WTC11 (cell line): ENCODE data around the gene CKM. TPM values are rescaled to one million over a fixed set of nuclear protein-coding genes. Genes with fewer than 3 reads are reported as not detected.

ENCODE experiments used
- ATAC-seq: fragments of 200-7000 bp; cut with Tn5 transposase; 2 replicates; pipeline ENCODE4 v1.10.0; 2021; ENCODE audit warnings: mild to moderate bottlenecking, moderate library complexity
- CTCF ChIA-PET: fragments of 300-600 bp; sonication (Branson Sonifier 250); formaldehyde crosslinking; loops from one replicate; lab custom pipeline; 2021; ENCODE audit warnings: antibody characterized with exemption; lab: Charles Lee
- POLR2A ChIA-PET: fragments of 350-600 bp; sonication (Branson Sonifier 250); formaldehyde crosslinking; loops from one replicate; lab custom pipeline; 2021; ENCODE audit warnings: antibody characterized with exemption; lab: Charles Lee
- DNase-seq: peaks from one replicate; pipeline ENCODE4 v3.0.0; 2021; ENCODE audit warnings: low spot score
- H3K27ac Mint-ChIP-seq: 2 replicates; pipeline ENCODE4 v1.8.0; 2021; ENCODE audit warnings: mixed read lengths
- H3K27me3 Mint-ChIP-seq: 2 replicates; pipeline ENCODE4 v1.8.0; 2021; ENCODE audit warnings: low read depth, mild to moderate bottlenecking, moderate library complexity, mixed read lengths
- H3K36me3 Mint-ChIP-seq: 2 replicates; pipeline ENCODE4 v1.8.0; 2021; ENCODE audit warnings: mixed read lengths
- H3K4me1 Mint-ChIP-seq: 2 replicates; pipeline ENCODE4 v1.8.0; 2022; ENCODE audit warnings: mixed read lengths
- H3K4me3 Mint-ChIP-seq: 2 replicates; pipeline ENCODE4 v1.8.0; 2021; ENCODE audit warnings: mild to moderate bottlenecking, moderate library complexity, mixed read lengths
- H3K9me3 Mint-ChIP-seq: 2 replicates; pipeline ENCODE4 v1.8.0; 2021; ENCODE audit warnings: mixed read lengths
- CREM ChIP-seq: sonication (generic); formaldehyde crosslinking; IDR thresholded peaks from 2 replicates; pipeline ENCODE4 v1.8.1; 2022; ENCODE audit warnings: mild to moderate bottlenecking, missing genetic modification reagents, moderate library complexity
- FOXK1 ChIP-seq: sonication (generic); formaldehyde crosslinking; IDR thresholded peaks from 2 replicates; pipeline ENCODE4 v1.8.0; 2022; ENCODE audit warnings: mild to moderate bottlenecking, moderate library complexity, missing genetic modification reagents
- GRHL2 ChIP-seq: fragments of 250-450 bp; sonication (Bioruptor Pico); IDR thresholded peaks from 2 replicates; pipeline ENCODE4 v1.8.0; 2022; ENCODE audit warnings: mild to moderate bottlenecking, moderate library complexity; ENCODE audit not compliant: insufficient replicate concordance, severe bottlenecking
- GTF2I ChIP-seq: fragments of 250-450 bp; sonication (Bioruptor Pico); conservative IDR thresholded peaks from 2 replicates; pipeline ENCODE4 v1.4.0; 2021; ENCODE audit warnings: mild to moderate bottlenecking
- JUN ChIP-seq: sonication (generic); formaldehyde crosslinking; IDR thresholded peaks from 2 replicates; pipeline ENCODE4 v1.8.0; 2023; ENCODE audit warnings: mild to moderate bottlenecking, missing genetic modification reagents
- MYBL2 ChIP-seq: sonication (generic); formaldehyde crosslinking; IDR thresholded peaks from 2 replicates; pipeline ENCODE4 v1.8.1; 2023; ENCODE audit warnings: mild to moderate bottlenecking, moderate library complexity, missing genetic modification reagents
- PRRX2 ChIP-seq: fragments of 250-450 bp; sonication (Bioruptor Pico); IDR thresholded peaks from 2 replicates; pipeline ENCODE4 v1.8.0; 2021; ENCODE audit warnings: mild to moderate bottlenecking
- TCF7 ChIP-seq: sonication (generic); formaldehyde crosslinking; IDR thresholded peaks from 2 replicates; pipeline ENCODE4 v1.8.0; 2022; ENCODE audit warnings: mild to moderate bottlenecking, low read depth, missing genetic modification reagents, moderate library complexity
- TP53 ChIP-seq: sonication (generic); formaldehyde crosslinking; IDR thresholded peaks from 2 replicates; pipeline ENCODE4 v1.8.1; 2023; ENCODE audit warnings: mild to moderate bottlenecking, missing genetic modification reagents
- ZNF121 ChIP-seq: sonication (generic); formaldehyde crosslinking; IDR thresholded peaks from 2 replicates; pipeline ENCODE4 v1.8.0; 2023; ENCODE audit warnings: missing genetic modification reagents
- ZNF138 ChIP-seq: sonication (generic); formaldehyde crosslinking; conservative IDR thresholded peaks from 2 replicates; pipeline ENCODE4 v1.8.1; 2022; ENCODE audit warnings: mild to moderate bottlenecking, moderate library complexity, missing genetic modification reagents
- ZNF423 ChIP-seq: fragments of 250-450 bp; sonication (Bioruptor Pico); IDR thresholded peaks from 2 replicates; pipeline ENCODE4 v2.1.2; 2022; ENCODE audit warnings: mild to moderate bottlenecking, moderate library complexity
- total RNA-seq: library from RNA; stranded (reverse); gene quantifications from 3 replicates; pipeline ENCODE4 v1.2.3, GENCODE V29; 2021
- TF ChIP-seq, protein P1 (sequence below): fragments of 250-450 bp; sonication (Bioruptor Pico); conservative IDR thresholded peaks from 2 replicates; pipeline ENCODE4 v1.9.0; 2021; ENCODE audit warnings: mild to moderate bottlenecking
- TF ChIP-seq, protein P2 (sequence below): fragments of 250-450 bp; sonication (Bioruptor Pico); IDR thresholded peaks from 2 replicates; pipeline ENCODE4 v1.9.0; 2021; ENCODE audit warnings: mild to moderate bottlenecking
- TF ChIP-seq, protein P3 (sequence below): sonication (generic); formaldehyde crosslinking; IDR thresholded peaks from 2 replicates; pipeline ENCODE4 v1.8.1; 2022; ENCODE audit warnings: missing genetic modification reagents, borderline replicate concordance
- TF ChIP-seq, protein P4 (sequence below): sonication (generic); formaldehyde crosslinking; IDR thresholded peaks from 2 replicates; pipeline ENCODE4 v1.8.0; 2022; ENCODE audit warnings: missing genetic modification reagents
- TF ChIP-seq, protein P5 (sequence below): sonication (generic); formaldehyde crosslinking; IDR thresholded peaks from 2 replicates; pipeline ENCODE4 v1.8.0; 2023; ENCODE audit warnings: missing genetic modification reagents, mild to moderate bottlenecking, borderline replicate concordance

Gene CKM
- total RNA-seq, 1 experiment from 2014 or later, result not detected

DNA sequence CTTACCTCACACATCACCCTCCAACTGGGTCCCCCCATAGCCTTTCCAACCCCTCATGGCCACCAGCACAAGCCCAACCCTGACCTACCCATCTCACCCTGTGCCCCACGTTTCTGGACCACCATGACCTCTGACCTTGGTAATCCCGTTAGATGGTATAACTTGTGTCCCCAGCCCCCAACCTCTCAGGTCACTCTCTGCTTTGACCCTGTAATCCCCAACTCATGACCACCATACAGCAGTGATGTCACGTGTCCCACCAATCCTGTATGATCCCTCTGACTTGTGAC is 26.4 kb upstream of the CKM start (continued):
- TF ChIP-seq, protein P1, sequence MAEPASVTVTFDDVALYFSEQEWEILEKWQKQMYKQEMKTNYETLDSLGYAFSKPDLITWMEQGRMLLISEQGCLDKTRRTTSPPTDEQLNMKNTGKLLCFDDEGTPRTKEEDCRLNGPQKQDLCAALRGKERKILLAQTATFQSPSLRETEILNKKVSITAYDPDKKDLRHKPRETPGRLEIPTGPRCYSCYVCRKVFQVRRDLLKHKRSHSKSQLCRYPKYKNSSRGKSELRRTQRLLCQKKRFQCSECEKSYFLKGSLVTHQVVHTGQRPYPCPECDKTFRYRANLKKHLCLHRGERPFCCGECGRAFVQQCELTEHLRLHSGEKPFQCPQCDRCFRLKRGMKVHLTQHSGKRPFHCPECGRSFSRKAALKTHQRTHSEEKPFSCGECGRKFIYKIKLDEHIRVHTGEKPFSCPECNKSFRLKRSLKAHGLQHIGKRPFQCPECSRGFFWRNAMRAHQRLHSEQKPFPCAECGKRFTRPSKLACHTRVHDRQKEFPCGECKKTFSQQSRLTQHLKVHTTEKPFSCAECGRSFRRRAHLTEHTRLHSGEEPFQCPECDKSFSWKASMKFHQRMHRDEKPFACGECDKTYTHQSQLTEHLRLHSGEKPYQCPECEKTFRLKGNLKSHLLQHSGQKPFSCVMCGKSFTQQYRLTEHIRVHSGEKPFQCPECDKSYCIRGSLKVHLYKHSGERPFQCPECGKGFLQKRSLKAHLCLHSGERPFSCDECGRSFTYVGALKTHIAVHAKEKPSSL, result no peak
- no peak for TF ChIP-seq ZNF138
- TF ChIP-seq, protein P2, sequence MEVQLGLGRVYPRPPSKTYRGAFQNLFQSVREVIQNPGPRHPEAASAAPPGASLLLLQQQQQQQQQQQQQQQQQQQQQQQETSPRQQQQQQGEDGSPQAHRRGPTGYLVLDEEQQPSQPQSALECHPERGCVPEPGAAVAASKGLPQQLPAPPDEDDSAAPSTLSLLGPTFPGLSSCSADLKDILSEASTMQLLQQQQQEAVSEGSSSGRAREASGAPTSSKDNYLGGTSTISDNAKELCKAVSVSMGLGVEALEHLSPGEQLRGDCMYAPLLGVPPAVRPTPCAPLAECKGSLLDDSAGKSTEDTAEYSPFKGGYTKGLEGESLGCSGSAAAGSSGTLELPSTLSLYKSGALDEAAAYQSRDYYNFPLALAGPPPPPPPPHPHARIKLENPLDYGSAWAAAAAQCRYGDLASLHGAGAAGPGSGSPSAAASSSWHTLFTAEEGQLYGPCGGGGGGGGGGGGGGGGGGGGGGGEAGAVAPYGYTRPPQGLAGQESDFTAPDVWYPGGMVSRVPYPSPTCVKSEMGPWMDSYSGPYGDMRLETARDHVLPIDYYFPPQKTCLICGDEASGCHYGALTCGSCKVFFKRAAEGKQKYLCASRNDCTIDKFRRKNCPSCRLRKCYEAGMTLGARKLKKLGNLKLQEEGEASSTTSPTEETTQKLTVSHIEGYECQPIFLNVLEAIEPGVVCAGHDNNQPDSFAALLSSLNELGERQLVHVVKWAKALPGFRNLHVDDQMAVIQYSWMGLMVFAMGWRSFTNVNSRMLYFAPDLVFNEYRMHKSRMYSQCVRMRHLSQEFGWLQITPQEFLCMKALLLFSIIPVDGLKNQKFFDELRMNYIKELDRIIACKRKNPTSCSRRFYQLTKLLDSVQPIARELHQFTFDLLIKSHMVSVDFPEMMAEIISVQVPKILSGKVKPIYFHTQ (CRISPR knock-in tag), result no peak

DNA sequence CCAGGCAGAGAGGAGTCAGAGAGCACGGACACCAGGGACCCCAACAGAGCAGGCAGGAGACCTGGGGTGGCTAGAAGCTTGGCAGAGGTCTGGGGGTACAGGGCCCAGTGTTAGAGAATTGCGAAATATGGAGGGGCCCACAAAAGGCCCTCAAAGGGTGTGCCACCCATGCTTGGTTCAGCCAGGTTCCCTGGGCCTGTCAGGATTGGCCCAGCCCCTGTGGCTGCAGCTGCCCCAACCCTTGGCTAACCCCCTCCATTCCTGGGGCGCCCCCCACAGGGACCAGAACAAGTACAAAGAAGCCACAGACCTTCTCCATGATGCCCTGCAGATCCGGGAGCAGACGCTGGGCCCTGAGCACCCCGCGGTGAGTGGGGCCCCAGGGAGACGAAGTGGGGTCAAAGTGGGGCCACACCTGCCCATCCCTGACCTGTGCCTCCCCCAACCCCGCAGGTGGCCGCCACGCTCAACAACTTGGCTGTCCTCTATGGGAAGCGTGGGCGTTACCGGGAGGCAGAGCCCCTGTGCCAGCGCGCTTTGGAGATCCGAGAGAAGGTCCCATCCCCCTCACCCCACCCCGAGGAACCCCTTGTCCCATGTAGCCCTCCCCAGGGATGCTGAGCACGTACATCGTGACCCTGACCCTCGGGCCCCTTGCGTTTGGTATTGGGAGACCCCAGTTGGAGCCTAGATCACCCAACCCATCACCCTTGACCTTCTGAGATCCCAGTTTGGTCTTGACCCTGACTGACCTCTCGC is 25.9 kb upstream of the CKM start:
- POLR2A ChIA-PET, result no interaction called here
- ATAC-seq (no peak), DNase-seq (no peak)
- Mint-ChIP-seq H3K4me1 (0 out of 2 replicates have a peak, but pooled peaks cover 3% of the 10 kb centered on the region), H3K4me3 (no peak overlapping the region), H3K9me3 (no peaks in the 10 kb centered on the region), H3K27ac (no peak overlapping the region), H3K27me3 (no peaks in the 10 kb centered on the region), H3K36me3 (peaks cover 22% of the 10 kb centered on the region)
- CTCF ChIA-PET, result no interaction called here
- TF ChIP-seq TCF7 (no peak; the same call in 1 of the 2 replicates), GRHL2 (CRISPR knock-in tag) (no peak), GTF2I (CRISPR knock-in tag) (no peak), ZNF423 (CRISPR knock-in tag) (peak; percentile 31; the same call in 1 of the 2 replicates), CREM (CRISPR knock-in tag) (no peak), JUN (CRISPR knock-in tag) (no peak), FOXK1 (CRISPR knock-in tag) (no peak), TP53 (CRISPR knock-in tag) (no peak), PRRX2 (no peak), MYBL2 (CRISPR knock-in tag) (no peak), ZNF121 (CRISPR knock-in tag) (no peak)
- TF ChIP-seq, protein P3, sequence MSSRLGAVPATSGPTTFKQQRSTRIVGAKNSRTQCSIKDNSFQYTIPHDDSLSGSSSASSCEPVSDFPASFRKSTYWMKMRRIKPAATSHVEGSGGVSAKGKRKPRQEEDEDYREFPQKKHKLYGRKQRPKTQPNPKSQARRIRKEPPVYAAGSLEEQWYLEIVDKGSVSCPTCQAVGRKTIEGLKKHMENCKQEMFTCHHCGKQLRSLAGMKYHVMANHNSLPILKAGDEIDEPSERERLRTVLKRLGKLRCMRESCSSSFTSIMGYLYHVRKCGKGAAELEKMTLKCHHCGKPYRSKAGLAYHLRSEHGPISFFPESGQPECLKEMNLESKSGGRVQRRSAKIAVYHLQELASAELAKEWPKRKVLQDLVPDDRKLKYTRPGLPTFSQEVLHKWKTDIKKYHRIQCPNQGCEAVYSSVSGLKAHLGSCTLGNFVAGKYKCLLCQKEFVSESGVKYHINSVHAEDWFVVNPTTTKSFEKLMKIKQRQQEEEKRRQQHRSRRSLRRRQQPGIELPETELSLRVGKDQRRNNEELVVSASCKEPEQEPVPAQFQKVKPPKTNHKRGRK (CRISPR knock-in tag), result no peak
- TF ChIP-seq, protein P4, sequence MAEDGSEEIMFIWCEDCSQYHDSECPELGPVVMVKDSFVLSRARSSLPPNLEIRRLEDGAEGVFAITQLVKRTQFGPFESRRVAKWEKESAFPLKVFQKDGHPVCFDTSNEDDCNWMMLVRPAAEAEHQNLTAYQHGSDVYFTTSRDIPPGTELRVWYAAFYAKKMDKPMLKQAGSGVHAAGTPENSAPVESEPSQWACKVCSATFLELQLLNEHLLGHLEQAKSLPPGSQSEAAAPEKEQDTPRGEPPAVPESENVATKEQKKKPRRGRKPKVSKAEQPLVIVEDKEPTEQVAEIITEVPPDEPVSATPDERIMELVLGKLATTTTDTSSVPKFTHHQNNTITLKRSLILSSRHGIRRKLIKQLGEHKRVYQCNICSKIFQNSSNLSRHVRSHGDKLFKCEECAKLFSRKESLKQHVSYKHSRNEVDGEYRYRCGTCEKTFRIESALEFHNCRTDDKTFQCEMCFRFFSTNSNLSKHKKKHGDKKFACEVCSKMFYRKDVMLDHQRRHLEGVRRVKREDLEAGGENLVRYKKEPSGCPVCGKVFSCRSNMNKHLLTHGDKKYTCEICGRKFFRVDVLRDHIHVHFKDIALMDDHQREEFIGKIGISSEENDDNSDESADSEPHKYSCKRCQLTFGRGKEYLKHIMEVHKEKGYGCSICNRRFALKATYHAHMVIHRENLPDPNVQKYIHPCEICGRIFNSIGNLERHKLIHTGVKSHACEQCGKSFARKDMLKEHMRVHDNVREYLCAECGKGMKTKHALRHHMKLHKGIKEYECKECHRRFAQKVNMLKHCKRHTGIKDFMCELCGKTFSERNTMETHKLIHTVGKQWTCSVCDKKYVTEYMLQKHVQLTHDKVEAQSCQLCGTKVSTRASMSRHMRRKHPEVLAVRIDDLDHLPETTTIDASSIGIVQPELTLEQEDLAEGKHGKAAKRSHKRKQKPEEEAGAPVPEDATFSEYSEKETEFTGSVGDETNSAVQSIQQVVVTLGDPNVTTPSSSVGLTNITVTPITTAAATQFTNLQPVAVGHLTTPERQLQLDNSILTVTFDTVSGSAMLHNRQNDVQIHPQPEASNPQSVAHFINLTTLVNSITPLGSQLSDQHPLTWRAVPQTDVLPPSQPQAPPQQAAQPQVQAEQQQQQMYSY (CRISPR knock-in tag), result no peak
- TF ChIP-seq, protein P5, sequence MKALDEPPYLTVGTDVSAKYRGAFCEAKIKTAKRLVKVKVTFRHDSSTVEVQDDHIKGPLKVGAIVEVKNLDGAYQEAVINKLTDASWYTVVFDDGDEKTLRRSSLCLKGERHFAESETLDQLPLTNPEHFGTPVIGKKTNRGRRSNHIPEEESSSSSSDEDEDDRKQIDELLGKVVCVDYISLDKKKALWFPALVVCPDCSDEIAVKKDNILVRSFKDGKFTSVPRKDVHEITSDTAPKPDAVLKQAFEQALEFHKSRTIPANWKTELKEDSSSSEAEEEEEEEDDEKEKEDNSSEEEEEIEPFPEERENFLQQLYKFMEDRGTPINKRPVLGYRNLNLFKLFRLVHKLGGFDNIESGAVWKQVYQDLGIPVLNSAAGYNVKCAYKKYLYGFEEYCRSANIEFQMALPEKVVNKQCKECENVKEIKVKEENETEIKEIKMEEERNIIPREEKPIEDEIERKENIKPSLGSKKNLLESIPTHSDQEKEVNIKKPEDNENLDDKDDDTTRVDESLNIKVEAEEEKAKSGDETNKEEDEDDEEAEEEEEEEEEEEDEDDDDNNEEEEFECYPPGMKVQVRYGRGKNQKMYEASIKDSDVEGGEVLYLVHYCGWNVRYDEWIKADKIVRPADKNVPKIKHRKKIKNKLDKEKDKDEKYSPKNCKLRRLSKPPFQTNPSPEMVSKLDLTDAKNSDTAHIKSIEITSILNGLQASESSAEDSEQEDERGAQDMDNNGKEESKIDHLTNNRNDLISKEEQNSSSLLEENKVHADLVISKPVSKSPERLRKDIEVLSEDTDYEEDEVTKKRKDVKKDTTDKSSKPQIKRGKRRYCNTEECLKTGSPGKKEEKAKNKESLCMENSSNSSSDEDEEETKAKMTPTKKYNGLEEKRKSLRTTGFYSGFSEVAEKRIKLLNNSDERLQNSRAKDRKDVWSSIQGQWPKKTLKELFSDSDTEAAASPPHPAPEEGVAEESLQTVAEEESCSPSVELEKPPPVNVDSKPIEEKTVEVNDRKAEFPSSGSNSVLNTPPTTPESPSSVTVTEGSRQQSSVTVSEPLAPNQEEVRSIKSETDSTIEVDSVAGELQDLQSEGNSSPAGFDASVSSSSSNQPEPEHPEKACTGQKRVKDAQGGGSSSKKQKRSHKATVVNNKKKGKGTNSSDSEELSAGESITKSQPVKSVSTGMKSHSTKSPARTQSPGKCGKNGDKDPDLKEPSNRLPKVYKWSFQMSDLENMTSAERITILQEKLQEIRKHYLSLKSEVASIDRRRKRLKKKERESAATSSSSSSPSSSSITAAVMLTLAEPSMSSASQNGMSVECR (CRISPR knock-in tag), result no peak
- TF ChIP-seq, protein P2 (CRISPR knock-in tag), result 0 out of 2 replicates have a peak, but pooled peaks have one; percentile 41
